Measurements from ENCODE around the gene STX7. TPM values are rescaled to one million over a fixed set of nuclear protein-coding genes. Genes with fewer than 3 reads are reported as not detected.

STX7 gene
- total RNA-seq, 2 donors from 2014 or later: 13.5 to 24.6 TPM

GRCh38 chr6:132482581-132482980 is 30.3 kb downstream of the STX7 start:
- 66 to 84% methylated on average over 2 of the region's 2 CpGs for WGBS, 2 donors
- Histone ChIP-seq H3K27me3 (no peaks in the 10 kb centered on the region), H3K27ac (no peak overlapping the region), H3K9me3 (no peaks in the 10 kb centered on the region), H3K4me1 (no peaks in the 10 kb centered on the region), H3K4me3 (no peak overlapping the region), H3K36me3 (replicated peaks in 1 of 2; ENCODE audit: insufficient read depth in 1 of 2, low read depth in 2 of 2) (no peaks in the 10 kb centered on the region)
- no peak for ATAC-seq
- intact Hi-C loops (cut with DNase I): loop anchor here (10.0 kb wide), 1 partner anchor 208 kb away; no protein-coding TSS in a partner anchor
- TF ChIP-seq, protein P1, sequence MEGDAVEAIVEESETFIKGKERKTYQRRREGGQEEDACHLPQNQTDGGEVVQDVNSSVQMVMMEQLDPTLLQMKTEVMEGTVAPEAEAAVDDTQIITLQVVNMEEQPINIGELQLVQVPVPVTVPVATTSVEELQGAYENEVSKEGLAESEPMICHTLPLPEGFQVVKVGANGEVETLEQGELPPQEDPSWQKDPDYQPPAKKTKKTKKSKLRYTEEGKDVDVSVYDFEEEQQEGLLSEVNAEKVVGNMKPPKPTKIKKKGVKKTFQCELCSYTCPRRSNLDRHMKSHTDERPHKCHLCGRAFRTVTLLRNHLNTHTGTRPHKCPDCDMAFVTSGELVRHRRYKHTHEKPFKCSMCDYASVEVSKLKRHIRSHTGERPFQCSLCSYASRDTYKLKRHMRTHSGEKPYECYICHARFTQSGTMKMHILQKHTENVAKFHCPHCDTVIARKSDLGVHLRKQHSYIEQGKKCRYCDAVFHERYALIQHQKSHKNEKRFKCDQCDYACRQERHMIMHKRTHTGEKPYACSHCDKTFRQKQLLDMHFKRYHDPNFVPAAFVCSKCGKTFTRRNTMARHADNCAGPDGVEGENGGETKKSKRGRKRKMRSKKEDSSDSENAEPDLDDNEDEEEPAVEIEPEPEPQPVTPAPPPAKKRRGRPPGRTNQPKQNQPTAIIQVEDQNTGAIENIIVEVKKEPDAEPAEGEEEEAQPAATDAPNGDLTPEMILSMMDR (IDR thresholded peaks at IDR 0.05): no peak
- TF ChIP-seq POLR2A (IDR thresholded peaks at IDR 0.05): no peak
- DNase-seq: no peak

- no peak for TF ChIP-seq POLR2A (IDR thresholded peaks at IDR 0.05)
- TF ChIP-seq, protein P1 (IDR thresholded peaks at IDR 0.05): no peak
- H3K27ac ChIP-seq: no peak overlapping the region
- no peaks in the 10 kb centered on the region for H3K4me1 ChIP-seq
- no peaks in the 10 kb centered on the region for H3K9me3 ChIP-seq
- no peak overlapping the region for H3K4me3 ChIP-seq
- no peaks in the 10 kb centered on the region for H3K27me3 ChIP-seq
- intact Hi-C loops (cut with DNase I): loop anchor here (10.0 kb wide), 1 partner anchor 206 kb away; no protein-coding TSS in a partner anchor
- ATAC-seq (no peak), DNase-seq (no peak)
- no peaks in the 10 kb centered on the region for H3K36me3 ChIP-seq (replicated peaks in 1 of 2; ENCODE audit: insufficient read depth in 1 of 2, low read depth in 2 of 2)
Observed at GRCh38 chr6:132481189-132481588, 31.7 kb downstream of the STX7 start.

GRCh38 chr6:132479131-132479530 is 33.8 kb downstream of the STX7 start:
- 94 to 95% methylated on average over 2 of the region's 2 CpGs for WGBS, 2 donors
- ATAC-seq: no peak

DNA sequence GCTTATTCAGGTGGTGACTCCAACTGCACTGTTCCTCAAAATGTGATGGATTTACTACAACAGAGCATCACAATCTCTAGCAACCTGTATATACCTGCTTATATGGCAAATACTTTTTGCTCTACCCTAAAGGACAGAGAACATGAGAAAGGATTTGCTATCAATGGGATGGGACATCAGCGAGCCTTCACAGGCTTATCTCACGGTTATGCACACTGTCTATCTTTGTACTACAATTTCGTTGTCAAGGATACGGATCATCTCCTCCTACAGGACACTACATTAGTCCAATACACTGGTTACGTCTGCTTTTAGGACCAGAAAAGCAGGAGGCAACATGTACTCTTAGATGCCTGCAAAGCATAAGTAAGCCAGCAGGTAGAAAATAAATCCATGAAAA is 34.2 kb downstream of the STX7 start:
- Histone ChIP-seq H3K4me3 (no peak overlapping the region), H3K36me3 (replicated peaks in 1 of 2; ENCODE audit: insufficient read depth in 1 of 2, low read depth in 2 of 2) (no peaks in the 10 kb centered on the region), H3K27me3 (no peaks in the 10 kb centered on the region), H3K4me1 (no peaks in the 10 kb centered on the region), H3K27ac (no peak overlapping the region), H3K9me3 (no peaks in the 10 kb centered on the region)
- TF ChIP-seq, protein P1 (IDR thresholded peaks at IDR 0.05): no peak
- TF ChIP-seq POLR2A (IDR thresholded peaks at IDR 0.05): no peak
- intact Hi-C loops (cut with DNase I): loop anchor here (10.0 kb wide), 1 partner anchor 174 kb away; no protein-coding TSS in a partner anchor
- DNase-seq (no peak), ATAC-seq (no peak)
- WGBS, 2 donors: 75% methylated on average over 5 of the region's 5 CpGs

More at GRCh38 chr6:132479131-132479530, 33.8 kb downstream of the STX7 start:
- no peaks in the 10 kb centered on the region for H3K36me3 ChIP-seq (replicated peaks in 1 of 2; ENCODE audit: insufficient read depth in 1 of 2, low read depth in 2 of 2)
- H3K27me3 ChIP-seq: no peaks in the 10 kb centered on the region
- H3K4me3 ChIP-seq: no peak overlapping the region
- TF ChIP-seq, protein P1 (IDR thresholded peaks at IDR 0.05): no peak
- TF ChIP-seq POLR2A (IDR thresholded peaks at IDR 0.05): no peak
- no peaks in the 10 kb centered on the region for H3K4me1 ChIP-seq
- no peaks in the 10 kb centered on the region for H3K9me3 ChIP-seq
- intact Hi-C loops (cut with DNase I): loop anchor here (10.0 kb wide), 1 partner anchor 174 kb away; no protein-coding TSS in a partner anchor
- no peak overlapping the region for H3K27ac ChIP-seq
- no peak for DNase-seq

DNA sequence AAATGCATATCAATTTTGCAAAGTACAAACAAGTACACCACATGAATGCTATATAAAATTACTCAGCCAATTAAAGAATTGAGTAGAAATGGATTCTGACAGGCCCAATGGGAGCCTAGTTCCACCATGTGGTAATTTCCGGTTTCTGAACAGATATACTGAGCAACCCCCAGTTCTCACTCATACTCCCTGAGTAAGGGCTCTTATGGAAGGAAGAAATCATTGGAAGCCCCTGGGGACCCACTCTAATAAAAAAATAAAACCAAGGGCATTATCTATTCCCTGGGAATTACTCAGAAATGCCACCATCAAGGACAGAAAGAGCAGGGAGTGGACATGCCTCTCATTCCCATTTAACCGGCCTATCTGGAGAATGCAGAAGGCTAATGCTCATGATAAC is 34.6 kb downstream of the STX7 start:
- DNase-seq (no peak), ATAC-seq (no peak)
- H3K27ac ChIP-seq: no peak overlapping the region
- H3K4me1 ChIP-seq: no peaks in the 10 kb centered on the region
- no peaks in the 10 kb centered on the region for H3K36me3 ChIP-seq (replicated peaks in 1 of 2; ENCODE audit: insufficient read depth in 1 of 2, low read depth in 2 of 2)
- intact Hi-C loops (cut with DNase I): loop anchor here (10.0 kb wide), 1 partner anchor 173 kb away; no protein-coding TSS in a partner anchor
- H3K27me3 ChIP-seq: no peaks in the 10 kb centered on the region
- H3K9me3 ChIP-seq: no peaks in the 10 kb centered on the region
- no peak for TF ChIP-seq POLR2A (IDR thresholded peaks at IDR 0.05)
- TF ChIP-seq, protein P1 (IDR thresholded peaks at IDR 0.05): no peak
- 85 to 96% methylated on average over 2 of the region's 2 CpGs for whole genome bisulfite sequencing, 2 donors
- H3K4me3 ChIP-seq: no peak overlapping the region
